ENCODE measurements around the gene ZDHHC14.

DNA sequence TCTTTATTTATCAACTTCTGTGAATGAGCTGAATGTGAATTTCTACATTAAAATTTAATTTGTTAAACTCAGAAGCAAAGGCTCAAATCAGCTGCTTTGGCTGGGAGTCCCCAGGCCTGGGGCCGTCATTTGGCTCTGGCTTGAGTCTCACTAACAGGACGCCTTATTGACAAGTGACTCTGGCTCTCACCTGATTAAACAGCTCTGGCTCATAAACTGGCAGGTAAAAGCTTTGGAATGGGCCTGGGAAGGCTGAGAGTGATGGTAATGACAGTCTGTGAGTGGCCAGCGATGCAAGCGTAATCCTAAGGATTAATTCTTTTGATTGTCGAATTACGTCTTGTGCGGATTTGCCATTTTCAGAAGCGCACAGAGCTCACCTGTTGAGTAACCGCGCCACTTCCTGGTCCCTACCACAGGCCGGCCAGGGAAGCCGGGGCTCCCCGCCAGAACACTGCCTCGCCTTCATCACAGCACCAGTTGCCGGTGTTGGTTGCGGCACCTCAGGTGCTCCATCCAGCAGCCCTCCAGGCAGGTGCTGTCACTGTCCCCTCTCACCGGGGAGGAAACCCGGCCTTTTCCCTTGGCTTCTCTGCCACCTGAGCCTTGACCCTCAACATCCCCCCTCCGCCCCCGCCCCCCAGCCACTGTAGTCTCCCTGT, 110.7 kb downstream of the ZDHHC14 start:
- TF ChIP-seq, protein P1, sequence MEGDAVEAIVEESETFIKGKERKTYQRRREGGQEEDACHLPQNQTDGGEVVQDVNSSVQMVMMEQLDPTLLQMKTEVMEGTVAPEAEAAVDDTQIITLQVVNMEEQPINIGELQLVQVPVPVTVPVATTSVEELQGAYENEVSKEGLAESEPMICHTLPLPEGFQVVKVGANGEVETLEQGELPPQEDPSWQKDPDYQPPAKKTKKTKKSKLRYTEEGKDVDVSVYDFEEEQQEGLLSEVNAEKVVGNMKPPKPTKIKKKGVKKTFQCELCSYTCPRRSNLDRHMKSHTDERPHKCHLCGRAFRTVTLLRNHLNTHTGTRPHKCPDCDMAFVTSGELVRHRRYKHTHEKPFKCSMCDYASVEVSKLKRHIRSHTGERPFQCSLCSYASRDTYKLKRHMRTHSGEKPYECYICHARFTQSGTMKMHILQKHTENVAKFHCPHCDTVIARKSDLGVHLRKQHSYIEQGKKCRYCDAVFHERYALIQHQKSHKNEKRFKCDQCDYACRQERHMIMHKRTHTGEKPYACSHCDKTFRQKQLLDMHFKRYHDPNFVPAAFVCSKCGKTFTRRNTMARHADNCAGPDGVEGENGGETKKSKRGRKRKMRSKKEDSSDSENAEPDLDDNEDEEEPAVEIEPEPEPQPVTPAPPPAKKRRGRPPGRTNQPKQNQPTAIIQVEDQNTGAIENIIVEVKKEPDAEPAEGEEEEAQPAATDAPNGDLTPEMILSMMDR (IDR thresholded peaks at IDR 0.05) = no peak
- TF ChIP-seq POLR2A (IDR thresholded peaks at IDR 0.05; ENCODE audit: low read depth) (no peak), EP300 (IDR thresholded peaks at IDR 0.05) (no peak)
